ENCODE results near the gene AKAP8L. TPM values are rescaled to one million over a fixed set of nuclear protein-coding genes. Genes with fewer than 3 reads are reported as not detected.
A peak's percentile ranks its signal among the peaks of the same experiment; 100 is the strongest.
"Not testable (repeated sequence)": the region's sequence is repeated elsewhere in the genome, so short reads cannot be mapped to it uniquely, and the experiment has no call there.

The AKAP8L gene
- total RNA-seq, 2 experiments from 2014 or later = 127 to 140 TPM

DNA sequence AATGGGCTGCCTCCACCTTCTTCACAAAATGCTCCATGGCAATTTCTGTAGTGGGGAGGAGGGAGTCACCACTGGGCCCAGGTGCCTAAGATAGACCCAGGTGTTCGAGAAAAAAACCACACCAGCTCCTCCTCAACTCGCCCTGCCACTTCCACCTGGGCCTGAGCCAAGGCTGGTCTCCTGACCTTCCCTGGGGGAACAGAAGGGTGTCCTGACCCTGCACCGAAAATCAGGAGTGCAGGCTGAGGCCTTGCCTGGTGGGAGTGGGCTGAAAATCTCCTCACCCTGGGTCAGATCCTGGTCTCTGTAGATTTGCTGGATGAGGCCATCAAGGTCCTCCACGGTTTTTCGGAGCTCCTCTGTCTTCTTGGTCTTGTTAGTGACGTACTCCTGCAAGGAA is 21.6 kb downstream of the AKAP8L start:
- peaks cover 3% of the 10 kb centered on the region for H3K4me1 Mint-ChIP-seq (ENCODE audit: low read depth)
- no peak overlapping the region for H3K27ac Mint-ChIP-seq
- no peaks in the 10 kb centered on the region for H3K9me3 Mint-ChIP-seq
- H3K4me3 Mint-ChIP-seq = no peak overlapping the region
- H3K27me3 Mint-ChIP-seq (ENCODE audit: low read depth) = no peaks in the 10 kb centered on the region
- peaks cover 26% of the 10 kb centered on the region for H3K36me3 Mint-ChIP-seq (ENCODE audit: low read depth)
- CTCF ChIA-PET = interaction anchor here (0.5 kb wide), 1 partner anchor 56 kb away, joined by 3 read pairs; no protein-coding TSS in a partner anchor
- DNase-seq = no peak
- intact Hi-C loops (cut with micrococcal nuclease) = no loop called here

DNA sequence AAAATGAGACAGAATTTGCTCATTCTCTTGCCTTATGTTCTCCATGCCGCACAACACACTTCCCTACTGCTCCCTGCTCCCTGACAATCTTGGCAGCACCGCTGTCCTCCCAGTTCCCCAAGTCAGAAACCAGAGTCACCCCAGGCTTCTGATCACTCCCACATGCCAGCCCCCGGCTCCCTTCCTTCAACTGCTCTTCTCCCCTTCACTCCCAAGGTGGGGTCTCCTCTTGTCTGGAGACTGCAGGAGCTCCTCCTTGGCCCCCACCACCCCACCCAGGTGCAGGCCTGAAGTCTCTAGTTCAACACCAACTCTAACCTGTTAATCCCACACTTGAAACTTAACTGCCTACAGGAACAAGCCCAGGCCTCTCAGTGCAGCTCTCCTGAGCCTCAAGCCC is 22.4 kb downstream of the AKAP8L start:
- Mint-ChIP-seq H3K4me1 (ENCODE audit: low read depth) (peaks cover 3% of the 10 kb centered on the region), H3K27me3 (ENCODE audit: low read depth) (no peaks in the 10 kb centered on the region), H3K36me3 (ENCODE audit: low read depth) (peaks cover 30% of the 10 kb centered on the region), H3K4me3 (no peak overlapping the region), H3K27ac (peak overlapping the region; percentile 9), H3K9me3 (no peaks in the 10 kb centered on the region)
- DNase-seq = no peak
- intact Hi-C loops (cut with micrococcal nuclease) = no loop called here
- CTCF ChIA-PET = no interaction called here

DNA sequence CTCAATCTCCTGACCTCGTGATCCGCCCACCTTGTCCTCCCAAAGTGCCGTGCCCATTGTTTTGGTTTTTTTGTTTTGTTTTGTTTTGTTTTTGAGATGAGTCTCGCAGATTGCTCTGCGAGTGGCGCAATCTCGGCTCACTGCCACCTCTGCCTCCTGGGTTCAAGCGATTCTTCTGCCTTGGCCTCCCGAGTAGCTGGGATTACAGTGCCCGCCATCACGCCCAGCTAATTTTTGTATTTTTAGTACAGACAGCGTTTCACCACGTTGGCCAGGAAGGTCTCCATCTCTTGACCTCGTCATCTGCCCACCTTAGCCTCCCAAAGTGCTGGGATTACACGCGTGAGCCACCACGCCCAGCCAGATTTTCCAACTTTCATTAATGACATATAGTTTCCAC is 23.5 kb downstream of the AKAP8L start:
- peaks cover 27% of the 10 kb centered on the region for H3K36me3 Mint-ChIP-seq (ENCODE audit: low read depth)

DNA sequence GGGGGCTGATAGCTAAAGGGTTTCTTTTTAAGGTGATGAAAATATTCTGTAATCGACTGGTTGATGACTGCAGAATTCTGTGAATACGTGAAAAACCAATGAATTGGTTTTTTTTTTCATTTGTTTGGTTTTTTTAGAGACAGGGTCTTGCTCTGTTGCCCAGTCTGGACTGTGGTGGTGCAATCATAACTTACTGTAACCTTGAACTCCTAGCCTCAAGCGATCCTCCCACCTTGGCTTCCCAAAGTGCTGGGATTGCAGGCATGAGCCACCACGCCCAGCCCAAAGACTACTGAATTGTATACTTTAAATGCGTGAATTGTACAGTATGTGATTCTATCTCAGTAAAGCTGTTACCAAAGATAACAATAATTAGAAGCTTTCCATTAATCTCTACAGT is 24.4 kb downstream of the AKAP8L start:
- CTCF ChIA-PET = interaction anchor here (1.6 kb wide), 1 partner anchor 12 kb away, joined by 3 read pairs; no protein-coding TSS in a partner anchor
- no peak for DNase-seq
- Mint-ChIP-seq H3K4me3 (no peak overlapping the region), H3K36me3 (ENCODE audit: low read depth) (peaks cover 29% of the 10 kb centered on the region), H3K27ac (no peak overlapping the region), H3K27me3 (ENCODE audit: low read depth) (no peaks in the 10 kb centered on the region), H3K4me1 (ENCODE audit: low read depth) (peaks cover 7% of the 10 kb centered on the region), H3K9me3 (no peaks in the 10 kb centered on the region)
- intact Hi-C loops (cut with micrococcal nuclease) = no loop called here

More for the DNA sequence above, 23.5 kb downstream of the AKAP8L start:
- intact Hi-C loops (cut with micrococcal nuclease); DNase-seq; H3K4me3 Mint-ChIP-seq; H3K27ac Mint-ChIP-seq; H3K27me3 Mint-ChIP-seq (ENCODE audit: low read depth); H3K4me1 Mint-ChIP-seq (ENCODE audit: low read depth); H3K9me3 Mint-ChIP-seq: not testable (repeated sequence)
- CTCF ChIA-PET = interaction anchor here (1.6 kb wide), 1 partner anchor 12 kb away, joined by 3 read pairs; no protein-coding TSS in a partner anchor

DNA sequence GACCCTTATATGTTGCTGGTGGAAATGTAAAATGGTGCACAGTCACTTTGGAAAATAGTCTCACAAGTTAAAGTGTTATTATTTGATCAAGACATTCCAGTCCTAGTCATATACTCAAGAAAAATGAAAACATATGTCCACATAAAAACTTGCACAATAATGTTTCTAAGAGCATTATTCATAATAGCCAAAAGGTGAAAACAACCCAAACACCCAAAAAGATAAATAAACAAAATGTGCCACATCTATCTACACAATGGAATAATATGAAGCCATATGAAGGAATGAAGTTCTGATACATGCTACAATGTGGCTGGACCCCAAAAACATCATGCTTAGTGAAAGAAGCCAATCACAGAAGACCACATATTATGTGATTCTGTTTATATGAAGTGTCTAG is 24.8 kb downstream of the AKAP8L start:
- peaks cover 7% of the 10 kb centered on the region for H3K4me1 Mint-ChIP-seq (ENCODE audit: low read depth)
- H3K9me3 Mint-ChIP-seq = no peaks in the 10 kb centered on the region
- intact Hi-C loops (cut with micrococcal nuclease) = no loop called here
- peaks cover 31% of the 10 kb centered on the region for H3K36me3 Mint-ChIP-seq (ENCODE audit: low read depth)
- no peak for DNase-seq
- no peak overlapping the region for H3K4me3 Mint-ChIP-seq
- H3K27me3 Mint-ChIP-seq (ENCODE audit: low read depth) = no peaks in the 10 kb centered on the region
- CTCF ChIA-PET = interaction anchor here (1.6 kb wide), 1 partner anchor 13 kb away, joined by 3 read pairs; no protein-coding TSS in a partner anchor
- H3K27ac Mint-ChIP-seq = no peak overlapping the region

DNA sequence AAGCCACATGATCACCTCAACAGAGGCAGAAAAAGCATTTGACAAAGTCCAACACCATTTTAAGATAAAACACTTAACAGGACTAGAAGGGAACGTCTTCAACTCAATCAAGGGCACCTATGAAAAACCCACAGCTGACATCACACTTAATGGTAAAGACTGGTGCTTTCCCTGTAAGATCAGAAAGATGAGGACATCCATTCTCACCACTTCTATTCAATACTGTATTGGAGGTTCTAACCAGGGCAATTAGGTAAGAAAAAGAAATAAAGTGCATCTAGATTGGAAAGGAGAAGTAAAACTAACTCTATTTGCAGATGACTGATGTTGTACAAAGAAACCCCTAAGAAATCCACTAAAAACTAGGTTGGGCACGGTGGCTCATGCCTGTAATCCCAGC is 28.0 kb downstream of the AKAP8L start:
- CTCF ChIA-PET = no interaction called here

GRCh38 chr19:15381864-15382263 is 36.9 kb downstream of the AKAP8L start:
- Mint-ChIP-seq H3K36me3 (ENCODE audit: low read depth) (peaks cover 6% of the 10 kb centered on the region), H3K4me1 (ENCODE audit: low read depth) (peaks cover 32% of the 10 kb centered on the region), H3K27ac (no peak overlapping the region), H3K9me3 (no peaks in the 10 kb centered on the region), H3K27me3 (ENCODE audit: low read depth) (no peaks in the 10 kb centered on the region), H3K4me3 (no peak overlapping the region)
- intact Hi-C loops (cut with micrococcal nuclease) = no loop called here
- CTCF ChIA-PET = no interaction called here
- DNase-seq = no peak

More for the DNA sequence above, 28.0 kb downstream of the AKAP8L start:
- peaks cover 4% of the 10 kb centered on the region for H3K4me1 Mint-ChIP-seq (ENCODE audit: low read depth)
- intact Hi-C loops (cut with micrococcal nuclease) = no loop called here
- no peak overlapping the region for H3K27ac Mint-ChIP-seq
- H3K36me3 Mint-ChIP-seq (ENCODE audit: low read depth) = peaks cover 16% of the 10 kb centered on the region
- H3K4me3 Mint-ChIP-seq = no peak overlapping the region
- no peaks in the 10 kb centered on the region for H3K9me3 Mint-ChIP-seq
- H3K27me3 Mint-ChIP-seq (ENCODE audit: low read depth) = no peaks in the 10 kb centered on the region
- DNase-seq = no peak

DNA sequence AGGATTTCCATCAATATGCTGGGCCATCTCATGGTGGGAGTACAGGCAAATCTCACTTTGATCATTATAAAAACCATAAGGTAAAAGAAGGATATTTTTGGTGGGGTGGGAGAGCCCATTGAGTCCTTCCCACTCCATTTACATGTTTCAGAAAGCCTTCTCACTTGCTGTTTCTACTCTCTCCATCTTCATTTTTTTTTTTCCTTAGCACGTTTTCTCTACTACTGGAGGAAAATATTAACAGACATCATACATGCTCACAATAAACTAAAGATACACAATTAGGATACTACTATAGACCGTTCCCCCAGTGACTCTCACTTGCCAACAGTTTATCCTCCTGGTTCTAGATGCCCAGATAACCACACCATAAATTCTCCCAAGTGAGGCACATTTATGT is 37.4 kb downstream of the AKAP8L start:
- CTCF ChIA-PET = no interaction called here
- H3K36me3 Mint-ChIP-seq (ENCODE audit: low read depth) = peaks cover 9% of the 10 kb centered on the region
- no peak overlapping the region for H3K27ac Mint-ChIP-seq
- H3K9me3 Mint-ChIP-seq = no peaks in the 10 kb centered on the region
- no peak overlapping the region for H3K4me3 Mint-ChIP-seq
- H3K4me1 Mint-ChIP-seq (ENCODE audit: low read depth) = peaks cover 36% of the 10 kb centered on the region
- no peaks in the 10 kb centered on the region for H3K27me3 Mint-ChIP-seq (ENCODE audit: low read depth)
- intact Hi-C loops (cut with micrococcal nuclease) = no loop called here
- no peak for DNase-seq

DNA sequence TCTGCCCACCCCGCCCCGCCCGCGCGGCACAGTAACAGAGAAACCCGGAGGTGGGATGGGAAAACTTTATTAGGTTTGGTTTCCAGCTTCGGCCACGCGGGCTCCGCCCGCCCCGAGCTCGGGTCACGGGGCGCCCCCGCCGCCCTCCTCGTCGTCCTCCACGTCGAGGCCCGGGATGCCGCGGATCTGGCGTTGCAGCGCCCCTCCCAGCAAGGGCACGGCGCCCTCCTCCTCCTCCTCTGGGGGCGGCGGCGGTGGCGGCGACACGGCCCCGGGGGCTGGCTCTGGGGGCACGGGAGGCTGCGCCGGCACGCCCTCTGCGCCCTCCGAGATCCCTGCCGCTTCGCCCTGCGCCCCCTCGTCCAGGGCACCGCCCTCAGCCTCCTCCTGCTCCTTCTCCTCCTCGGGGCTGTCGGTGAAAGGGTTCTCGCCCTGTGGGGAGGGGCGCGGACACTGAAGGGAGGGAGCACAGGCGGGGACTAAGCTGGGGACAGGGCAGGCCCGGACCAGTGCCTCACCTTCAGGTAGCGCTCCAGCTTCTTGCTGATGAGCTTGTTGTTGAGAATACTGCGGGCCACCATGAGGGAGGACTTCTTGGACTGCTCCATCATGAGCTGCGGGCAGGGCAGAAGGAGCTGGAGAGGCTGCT is 38.7 kb downstream of the AKAP8L start:
- peaks cover 42% of the 10 kb centered on the region for H3K4me1 Mint-ChIP-seq (ENCODE audit: low read depth)
- CTCF ChIA-PET = interaction anchor here (0.9 to 3.8 kb wide), 8 partner anchors 12 to 288 kb away, joined by 3 to 21 read pairs (median 3); partner anchors contain the start of gene AKAP8L
- peaks cover 10% of the 10 kb centered on the region for H3K36me3 Mint-ChIP-seq (ENCODE audit: low read depth)
- DNase-seq = peak; percentile 37
- no peaks in the 10 kb centered on the region for H3K27me3 Mint-ChIP-seq (ENCODE audit: low read depth)
- H3K27ac Mint-ChIP-seq = peak overlapping the region; percentile 80
- intact Hi-C loops (cut with micrococcal nuclease) = loop anchor here (1.0 to 10.0 kb wide), 10 partner anchors 39 to 688 kb away; partner anchors contain the start of genes BRD4, RASAL3 and ZNF333
- H3K9me3 Mint-ChIP-seq = no peaks in the 10 kb centered on the region
- H3K4me3 Mint-ChIP-seq = peak overlapping the region; percentile 93

- Mint-ChIP-seq H3K9me3 (no peaks in the 10 kb centered on the region), H3K27me3 (ENCODE audit: low read depth) (no peaks in the 10 kb centered on the region), H3K36me3 (ENCODE audit: low read depth) (peaks cover 10% of the 10 kb centered on the region), H3K27ac (peak within 1 kb of the TSS; percentile 96), H3K4me3 (peak within 1 kb of the TSS; percentile 93), H3K4me1 (ENCODE audit: low read depth) (peaks cover 48% of the 10 kb centered on the region)
- peak; percentile 98 for DNase-seq
- intact Hi-C loops (cut with micrococcal nuclease) = loop anchor here (1.0 to 10.0 kb wide), 10 partner anchors 40 to 687 kb away; partner anchors contain the start of genes BRD4, RASAL3 and ZNF333
- CTCF ChIA-PET = interaction anchor here (0.8 to 3.8 kb wide), 8 partner anchors 13 to 287 kb away, joined by 3 to 21 read pairs (median 3); partner anchors contain the start of gene AKAP8L
These were observed 39.4 kb downstream of the AKAP8L start, which contains the start of gene AKAP8 for GRCh38 chr19:15379083-15379998. AKAP8 (minus strand) TSS chr19:15379787; CDS start chr19:15379731, 56 bp downstream.

DNA sequence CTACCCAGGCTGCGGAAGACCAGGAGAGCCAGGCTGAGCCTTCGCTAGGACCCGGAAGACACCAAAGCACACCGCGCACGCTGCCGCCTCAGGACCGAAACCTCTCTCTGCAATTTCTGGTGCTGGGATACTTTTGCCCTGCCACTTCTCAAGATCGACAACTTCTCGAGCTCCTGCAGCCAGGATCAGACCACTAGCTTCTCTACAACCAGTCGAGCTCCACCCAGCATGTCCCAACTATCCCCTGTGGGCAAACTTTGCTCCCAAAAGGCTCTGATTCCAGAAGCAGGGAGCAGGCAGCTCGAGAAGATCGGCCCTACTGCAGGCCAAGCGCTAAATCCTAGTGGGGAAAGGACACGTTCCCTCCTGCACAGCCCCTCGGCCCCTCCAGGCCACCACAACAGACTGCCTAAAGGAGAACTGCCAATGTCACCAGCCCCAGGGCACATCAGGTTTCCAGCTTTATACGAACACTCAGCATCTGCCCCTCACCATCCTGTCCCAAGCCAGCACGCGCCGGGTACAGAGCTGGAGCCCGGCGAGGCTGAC is 40.2 kb downstream of the AKAP8L start:
- Mint-ChIP-seq H3K4me3 (peak overlapping the region; percentile 93), H3K4me1 (ENCODE audit: low read depth) (peaks cover 49% of the 10 kb centered on the region), H3K36me3 (ENCODE audit: low read depth) (peaks cover 10% of the 10 kb centered on the region), H3K27ac (peak overlapping the region; percentile 91), H3K27me3 (ENCODE audit: low read depth) (no peaks in the 10 kb centered on the region), H3K9me3 (no peaks in the 10 kb centered on the region)
- CTCF ChIA-PET = interaction anchor here (0.8 to 3.8 kb wide), 5 partner anchors 13 to 177 kb away, joined by 3 to 21 read pairs (median 6); partner anchors contain the start of gene AKAP8L
- peak; percentile 66 for DNase-seq
- intact Hi-C loops (cut with micrococcal nuclease) = loop anchor here (1.0 to 10.0 kb wide), 10 partner anchors 41 to 686 kb away; partner anchors contain the start of genes BRD4, RASAL3 and ZNF333
